Neural cell (in vitro differentiated cells): ENCODE data around the gene EVX1. TPM values are rescaled to one million over a fixed set of nuclear protein-coding genes. Genes with fewer than 3 reads are reported as not detected.

Experiments
- H2AFZ ChIP-seq: fragments of 200-600, 300-800 bp; sonication (generic), shearing (Covaris generic); 2 replicates; pipeline ENCODE4 v1.6.0; 2014; ENCODE audit warnings: low read depth, mild to moderate bottlenecking, antibody characterized with exemption, low read length, moderate library complexity
- H3F3A ChIP-seq: fragments of 200-600 bp; shearing (Covaris generic); 2 replicates; pipeline ENCODE4 v1.6.1; 2016; ENCODE audit warnings: mild to moderate bottlenecking, moderate library complexity, mixed read lengths, antibody characterized with exemption, low read length; ENCODE audit not compliant: insufficient read depth, poor library complexity, severe bottlenecking
- H3K27ac ChIP-seq: fragments of 200-600, 300-800 bp; sonication (generic), shearing (Covaris generic); 2 replicates; pipeline ENCODE4 v1.5.1; 2014; ENCODE audit warnings: mild to moderate bottlenecking, low read length, moderate library complexity
- H3K27me3 ChIP-seq: fragments of 300-800, 200-600 bp; sonication (generic), shearing (Covaris generic); 2 replicates; pipeline ENCODE4 v1.6.0; 2014; ENCODE audit warnings: mild to moderate bottlenecking, low read depth, low read length, moderate library complexity; ENCODE audit not compliant: insufficient read depth
- H3K36me3 ChIP-seq: fragments of 300-800, 200-600 bp; sonication (generic), shearing (Covaris generic); 2 replicates; pipeline ENCODE4 v1.5.1; 2014; ENCODE audit warnings: mild to moderate bottlenecking, antibody characterized with exemption, low read length, moderate library complexity; ENCODE audit not compliant: insufficient read depth
- H3K4me2 ChIP-seq: fragments of 300-800, 200-600 bp; sonication (generic), shearing (Covaris generic); 2 replicates; pipeline ENCODE4 v1.6.0; 2014; ENCODE audit warnings: mild to moderate bottlenecking, low read length
- H3K4me3 ChIP-seq: fragments of 300-800, 200-600 bp; sonication (generic), shearing (Covaris generic); 2 replicates; pipeline ENCODE4 v1.5.1; 2014; ENCODE audit warnings: mild to moderate bottlenecking, low read length, moderate library complexity
- H3K79me2 ChIP-seq: fragments of 200-600 bp; shearing (Covaris generic); replicated peaks from 2 replicates; pipeline ENCODE4 v1.6.0; 2014; ENCODE audit warnings: mild to moderate bottlenecking, low read length, moderate library complexity; ENCODE audit not compliant: insufficient read depth
- H3K9ac ChIP-seq: fragments of 300-800, 200-600 bp; sonication (generic), shearing (Covaris generic); 2 replicates; pipeline ENCODE4 v1.6.1; 2016; ENCODE audit warnings: mild to moderate bottlenecking, low read length, mixed read lengths
- H3K9me2 ChIP-seq: fragments of 200-600 bp; shearing (Covaris generic); 2 replicates; pipeline ENCODE4 v1.6.1; 2016; ENCODE audit warnings: mild to moderate bottlenecking, low read length, mixed read lengths; ENCODE audit not compliant: insufficient read depth
- H3K9me3 ChIP-seq: fragments of 200-600, 300-800 bp; sonication (generic), shearing (Covaris generic); 2 replicates; pipeline ENCODE4 v1.6.1; 2016; ENCODE audit warnings: mild to moderate bottlenecking, mixed run types, low read length, moderate library complexity, mixed read lengths
- H4K20me1 ChIP-seq: fragments of 200-600 bp; shearing (Covaris generic); 2 replicates; pipeline ENCODE4 v1.6.1; 2016; ENCODE audit warnings: mild to moderate bottlenecking, mixed run types; ENCODE audit not compliant: insufficient read depth
- CTCF ChIP-seq: fragments of 450-650 bp; IDR thresholded peaks from 2 replicates; pipeline ENCODE4 v1.5.1; 2014; ENCODE audit warnings: antibody characterized with exemption, mild to moderate bottlenecking, moderate library complexity; ENCODE audit not compliant: poor library complexity, severe bottlenecking
- EP300 ChIP-seq: fragments of 450-650 bp; conservative IDR thresholded peaks from 2 replicates; pipeline ENCODE4 v1.6.1; 2014; ENCODE audit warnings: antibody characterized with exemption, mild to moderate bottlenecking, moderate library complexity; ENCODE audit not compliant: poor library complexity, severe bottlenecking
- EZH2 ChIP-seq: fragments of 200-600, 300-800 bp; shearing (Covaris generic), sonication (generic); IDR thresholded peaks from 2 replicates; pipeline ENCODE4 v1.6.1; 2014; ENCODE audit warnings: antibody characterized with exemption, low read length, borderline replicate concordance, mild to moderate bottlenecking; ENCODE audit not compliant: insufficient read depth, poor library complexity, severe bottlenecking
- MXI1 ChIP-seq: fragments of 450-650 bp; conservative IDR thresholded peaks from 2 replicates; pipeline ENCODE4 v1.6.1; 2014; ENCODE audit warnings: antibody characterized with exemption, mild to moderate bottlenecking; ENCODE audit not compliant: poor library complexity, severe bottlenecking
- POLR2AphosphoS5 ChIP-seq: IDR thresholded peaks from 2 replicates; pipeline ENCODE4 v1.6.1; 2012
- RAD21 ChIP-seq: fragments of 450-650 bp; conservative IDR thresholded peaks from 2 replicates; pipeline ENCODE4 v1.6.1; 2014; ENCODE audit warnings: antibody characterized with exemption, mild to moderate bottlenecking, moderate library complexity
- REST ChIP-seq: IDR thresholded peaks from 2 replicates; pipeline ENCODE4 v1.6.1; 2012; ENCODE audit warnings: borderline replicate concordance
- SMC3 ChIP-seq: fragments of 450-650 bp; conservative IDR thresholded peaks from 2 replicates; pipeline ENCODE4 v1.6.1; 2014; ENCODE audit warnings: antibody characterized with exemption, mild to moderate bottlenecking, moderate library complexity; ENCODE audit not compliant: poor library complexity
- TAF1 ChIP-seq: IDR thresholded peaks from 2 replicates; pipeline ENCODE4 v1.6.1; 2012; ENCODE audit warnings: low read depth
- polyA plus RNA-seq: library from polyadenylated mRNA; depleted of rRNA; stranded (reverse); fragments of >200 nt; gene quantifications from 2 replicates; pipeline ENCODE4 v1.2.3, GENCODE V29; 2014

Gene EVX1
- polyA plus RNA-seq, 1 donor from 2014 or later: not detected

GRCh38 chr7:27198138-27198841 is 44.3 kb upstream of the EVX1 start:
- TF ChIP-seq CTCF (no peak), REST (no peak), EP300 (no peak), SMC3 (no peak), TAF1 (no peak), EZH2 (no peak), RAD21 (no peak), POLR2AphosphoS5 (no peak), MXI1 (no peak)
- Histone ChIP-seq H3K4me2 (no peak overlapping the region), H3K9me3 (no peaks in the 10 kb centered on the region), H3K27me3 (peaks cover 93% of the 10 kb centered on the region), H4K20me1 (no peaks in the 10 kb centered on the region), H3K36me3 (no peaks in the 10 kb centered on the region), H3F3A (no peaks in the 10 kb centered on the region), H3K27ac (no peak overlapping the region), H3K79me2 (no peaks in the 10 kb centered on the region), H3K9me2 (no peaks in the 10 kb centered on the region), H3K9ac (no peak overlapping the region), H3K4me3 (no peak overlapping the region), H2AFZ (no peak overlapping the region)

GRCh38 chr7:27198871-27199801 is 43.5 kb upstream of the EVX1 start:
- H3K36me3 ChIP-seq: no peaks in the 10 kb centered on the region
- H3K27ac ChIP-seq: no peak overlapping the region
- H3K4me3 ChIP-seq: peak overlapping the region; percentile 32
- no peaks in the 10 kb centered on the region for H3K9me3 ChIP-seq
- H3F3A ChIP-seq: no peaks in the 10 kb centered on the region
- H4K20me1 ChIP-seq: no peaks in the 10 kb centered on the region
- H3K79me2 ChIP-seq: no peaks in the 10 kb centered on the region
- H3K27me3 ChIP-seq: peaks cover 93% of the 10 kb centered on the region
- TF ChIP-seq CTCF: no peak
- TF ChIP-seq EZH2: peak; percentile 96
- no peak overlapping the region for H2AFZ ChIP-seq
- H3K9ac ChIP-seq: no peak overlapping the region
- H3K4me2 ChIP-seq: no peak overlapping the region
- H3K9me2 ChIP-seq: no peaks in the 10 kb centered on the region
